B cell (primary cell): ENCODE results near the gene HAGHL. TPM values are rescaled to one million over a fixed set of nuclear protein-coding genes. Genes with fewer than 3 reads are reported as not detected.

Experiments
- polyA plus RNA-seq: library from polyadenylated mRNA; depleted of rRNA; stranded (reverse); fragments of >200 nt; gene quantifications from 2 replicates; pipeline ENCODE4 v1.2.3, GENCODE V29; 2012
- small RNA-seq: library from RNA; depleted of rRNA; stranded (forward); fragments of <200 nt; gene quantifications from one replicate; pipeline ENCODE3, GENCODE V24; 2012; ENCODE audit warnings: low replicate concordance, low read depth; ENCODE audit not compliant: insufficient read length
- total RNA-seq, 2 donors: library from RNA; stranded (reverse); fragments of 120-200 nt in 1 of 2; gene quantifications; 1 replicate in 1 of 2; 2 replicates in 1 of 2; pipeline versions ENCODE4 v1.2.3 to v1.2.4, GENCODE V29; 2013 to 2022

Gene HAGHL
- total and polyA plus RNA-seq, 2 donors (not counting 1 experiment from before 2014, with no cell fraction given), result 32.3 to 87.1 TPM

Small RNA genes within 50 kb of the gene (small RNA-seq; reads per million reads assigned to genes)
- gene MIR662, result not detected

Other genes with a start within 250 kb of the HAGHL start
- gene CAPN15, start 199.4 kb upstream of the HAGHL start, total RNA-seq, result 67.2 and 68.0 TPM in 2 replicates
- gene CAPN15, start 199.4 kb upstream of the HAGHL start, polyA plus RNA-seq, result 48.0 and 77.2 TPM in 2 replicates
- not detected in 2 replicates for gene PRR35, start 166.7 kb upstream of the HAGHL start, total RNA-seq
- not detected in 2 replicates for gene PRR35, start 166.7 kb upstream of the HAGHL start, polyA plus RNA-seq
- gene NHLRC4, start 160.1 kb upstream of the HAGHL start, total RNA-seq, result 4.2 and 4.5 TPM in 2 replicates
- 1.3 and 2.2 TPM in 2 replicates for gene NHLRC4, start 160.1 kb upstream of the HAGHL start, polyA plus RNA-seq
- gene PIGQ, start 157.1 kb upstream of the HAGHL start, total RNA-seq, result 68.5 and 79.5 TPM in 2 replicates
- gene PIGQ, start 157.1 kb upstream of the HAGHL start, polyA plus RNA-seq, result 56.7 and 56.9 TPM in 2 replicates
- 25.5 and 26.9 TPM in 2 replicates for gene RAB40C, start 137.0 kb upstream of the HAGHL start, total RNA-seq
- 12.7 and 15.0 TPM in 2 replicates for gene RAB40C, start 137.0 kb upstream of the HAGHL start, polyA plus RNA-seq
- gene WFIKKN1, start 96.1 kb upstream of the HAGHL start, total RNA-seq, result 0.84 and 0.90 TPM in 2 replicates
- 0.53 and 0.64 TPM in 2 replicates for gene WFIKKN1, start 96.1 kb upstream of the HAGHL start, polyA plus RNA-seq
- gene METTL26, start 90.8 kb upstream of the HAGHL start, total RNA-seq, result 47.2 and 56.6 TPM in 2 replicates
- gene METTL26, start 90.8 kb upstream of the HAGHL start, polyA plus RNA-seq, result 77.7 and 140 TPM in 2 replicates
- 29.2 and 31.6 TPM in 2 replicates for gene MCRIP2, start 85.3 kb upstream of the HAGHL start, total RNA-seq
- gene MCRIP2, start 85.3 kb upstream of the HAGHL start, polyA plus RNA-seq, result 28.5 and 46.0 TPM in 2 replicates
- 34.7 and 45.0 TPM in 2 replicates for gene WDR90, start 77.7 kb upstream of the HAGHL start, total RNA-seq
- 23.1 and 25.7 TPM in 2 replicates for gene WDR90, start 77.7 kb upstream of the HAGHL start, polyA plus RNA-seq
- 207 and 215 TPM in 2 replicates for gene RHOT2, start 59.0 kb upstream of the HAGHL start, total RNA-seq
- gene RHOT2, start 59.0 kb upstream of the HAGHL start, polyA plus RNA-seq, result 461 and 536 TPM in 2 replicates
- 0.76 and 1.0 TPM in 2 replicates for gene RHBDL1, start 51.4 kb upstream of the HAGHL start, total RNA-seq
- gene RHBDL1, start 51.4 kb upstream of the HAGHL start, polyA plus RNA-seq, result 1.6 and 2.9 TPM in 2 replicates
- gene STUB1, start 46.7 kb upstream of the HAGHL start, total RNA-seq, result 91.2 and 94.3 TPM in 2 replicates
- gene STUB1, start 46.7 kb upstream of the HAGHL start, polyA plus RNA-seq, result 116 and 128 TPM in 2 replicates
- gene JMJD8, start 42.8 kb upstream of the HAGHL start, total RNA-seq, result 41.3 and 46.3 TPM in 2 replicates
- gene JMJD8, start 42.8 kb upstream of the HAGHL start, polyA plus RNA-seq, result 61.1 and 69.3 TPM in 2 replicates
- gene WDR24, start 36.7 kb upstream of the HAGHL start, total RNA-seq, result 16.8 and 19.1 TPM in 2 replicates
- 16.8 and 17.5 TPM in 2 replicates for gene WDR24, start 36.7 kb upstream of the HAGHL start, polyA plus RNA-seq
- 3.5 and 5.8 TPM in 2 replicates for gene FBXL16, start 21.3 kb upstream of the HAGHL start, total RNA-seq
- 1.5 and 2.2 TPM in 2 replicates for gene FBXL16, start 21.3 kb upstream of the HAGHL start, polyA plus RNA-seq
- gene METRN, start 12.0 kb upstream of the HAGHL start, total RNA-seq, result 6.7 and 10.4 TPM in 2 replicates
- gene METRN, start 12.0 kb upstream of the HAGHL start, polyA plus RNA-seq, result 2.6 and 6.9 TPM in 2 replicates
- gene ANTKMT, start 6.0 kb upstream of the HAGHL start, total RNA-seq, result 41.0 and 53.6 TPM in 2 replicates
- gene ANTKMT, start 6.0 kb upstream of the HAGHL start, polyA plus RNA-seq, result 37.9 and 54.1 TPM in 2 replicates
- gene CCDC78, start 663 bp upstream of the HAGHL start, total RNA-seq, result 11.2 and 11.8 TPM in 2 replicates
- 15.9 and 34.2 TPM in 2 replicates for gene CCDC78, start 663 bp upstream of the HAGHL start, polyA plus RNA-seq
- gene CIAO3, start 13.9 kb downstream of the HAGHL start, total RNA-seq, result 59.4 and 67.6 TPM in 2 replicates
- 45.4 and 68.4 TPM in 2 replicates for gene CIAO3, start 13.9 kb downstream of the HAGHL start, polyA plus RNA-seq
- gene MSLN, start 33.6 kb downstream of the HAGHL start, total RNA-seq, result not detected in 2 replicates
- not detected in 2 replicates for gene MSLN, start 33.6 kb downstream of the HAGHL start, polyA plus RNA-seq
- gene RPUSD1, start 61.3 kb downstream of the HAGHL start, total RNA-seq, result 34.7 and 38.5 TPM in 2 replicates
- gene RPUSD1, start 61.3 kb downstream of the HAGHL start, polyA plus RNA-seq, result 28.6 and 46.1 TPM in 2 replicates
- gene CHTF18, start 61.5 kb downstream of the HAGHL start, total RNA-seq, result 76.1 and 77.9 TPM in 2 replicates
- 72.3 and 112 TPM in 2 replicates for gene CHTF18, start 61.5 kb downstream of the HAGHL start, polyA plus RNA-seq
- not detected in 2 replicates for gene GNG13, start 73.6 kb downstream of the HAGHL start, total RNA-seq
- not detected in 2 replicates for gene GNG13, start 73.6 kb downstream of the HAGHL start, polyA plus RNA-seq
- gene LMF1, start 243.9 kb downstream of the HAGHL start, total RNA-seq, result 60.3 and 63.2 TPM in 2 replicates
- gene LMF1, start 243.9 kb downstream of the HAGHL start, polyA plus RNA-seq, result 36.4 and 42.2 TPM in 2 replicates